Bone marrow (tissue), 2 donors: ENCODE results near the gene MTA1.

Experiments
- DNase-seq, 2 donors: peaks; one replicate each; lab custom pipeline; 2025; lab: John Stamatoyannopoulos, UW

Gene MTA1

DNA sequence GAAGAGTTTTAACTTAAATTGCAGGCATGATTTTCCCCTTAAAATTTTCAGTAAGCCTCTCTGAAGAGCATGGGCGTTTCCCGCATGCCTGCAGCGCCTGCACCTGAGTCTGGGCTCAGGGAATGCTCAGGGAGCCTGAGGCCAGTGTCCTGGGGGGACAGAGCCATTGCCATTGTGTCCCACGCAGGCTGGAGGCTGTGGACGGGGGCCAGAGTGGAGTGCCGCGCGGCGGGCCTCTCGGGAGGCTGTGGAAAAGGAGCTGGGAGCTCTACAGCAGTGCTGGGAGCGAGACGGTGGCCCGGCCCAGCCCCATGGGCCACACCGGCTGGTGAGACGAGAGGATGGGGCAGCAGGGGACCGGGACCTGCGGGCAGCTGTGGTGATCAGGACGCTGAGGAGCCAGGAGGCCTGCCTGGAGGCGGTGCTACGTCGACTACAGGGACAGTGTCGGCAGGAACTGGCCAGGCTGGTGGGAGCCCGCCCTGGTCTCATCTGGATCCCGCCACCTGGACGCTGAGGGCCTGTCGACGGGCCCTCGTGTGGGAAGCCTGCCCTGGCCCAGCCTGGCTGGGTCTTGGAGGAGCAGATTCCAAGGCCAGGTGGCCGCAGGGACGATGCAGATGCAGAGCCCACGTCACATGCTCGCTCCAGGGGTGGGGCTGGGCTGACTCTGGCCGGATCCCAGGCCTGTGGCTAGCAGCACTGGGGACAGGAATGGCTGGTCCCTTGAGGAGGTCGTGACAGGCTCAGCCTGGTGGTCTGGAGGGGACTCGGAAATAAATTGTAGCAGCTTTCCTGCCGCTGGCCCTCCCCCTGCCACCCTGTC, 79.0 kb downstream of the MTA1 start:
- no peak for DNase-seq

GRCh38 chr14:105499256-105500035, 79.8 kb downstream of the MTA1 start:
- no peak for DNase-seq

- DNase-seq = no peak
Measured at GRCh38 chr14:105500036-105500725, 80.6 kb downstream of the MTA1 start.

DNA sequence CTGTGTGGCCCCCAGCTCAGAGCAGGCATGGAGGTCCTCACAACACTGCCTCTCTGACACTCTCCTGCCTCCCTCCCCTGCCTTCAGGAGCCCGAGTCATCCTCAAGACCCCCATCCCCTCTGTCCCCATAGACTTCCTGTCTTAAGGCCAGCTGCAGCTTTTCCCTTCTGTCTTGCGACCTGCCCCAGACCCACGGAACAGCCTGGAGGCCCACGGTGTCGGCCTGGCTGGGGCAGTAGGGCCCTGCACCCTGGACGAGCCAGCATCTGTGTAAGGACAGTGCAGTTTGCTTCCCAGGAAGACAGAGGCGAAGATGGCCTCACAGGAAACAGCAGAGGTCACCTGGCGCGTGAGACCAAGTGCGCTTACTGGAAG, 81.1 kb downstream of the MTA1 start:
- DNase-seq = no peak

- DNase-seq = no peak
Measured at GRCh38 chr14:105501504-105502291, 82.1 kb downstream of the MTA1 start.

DNA sequence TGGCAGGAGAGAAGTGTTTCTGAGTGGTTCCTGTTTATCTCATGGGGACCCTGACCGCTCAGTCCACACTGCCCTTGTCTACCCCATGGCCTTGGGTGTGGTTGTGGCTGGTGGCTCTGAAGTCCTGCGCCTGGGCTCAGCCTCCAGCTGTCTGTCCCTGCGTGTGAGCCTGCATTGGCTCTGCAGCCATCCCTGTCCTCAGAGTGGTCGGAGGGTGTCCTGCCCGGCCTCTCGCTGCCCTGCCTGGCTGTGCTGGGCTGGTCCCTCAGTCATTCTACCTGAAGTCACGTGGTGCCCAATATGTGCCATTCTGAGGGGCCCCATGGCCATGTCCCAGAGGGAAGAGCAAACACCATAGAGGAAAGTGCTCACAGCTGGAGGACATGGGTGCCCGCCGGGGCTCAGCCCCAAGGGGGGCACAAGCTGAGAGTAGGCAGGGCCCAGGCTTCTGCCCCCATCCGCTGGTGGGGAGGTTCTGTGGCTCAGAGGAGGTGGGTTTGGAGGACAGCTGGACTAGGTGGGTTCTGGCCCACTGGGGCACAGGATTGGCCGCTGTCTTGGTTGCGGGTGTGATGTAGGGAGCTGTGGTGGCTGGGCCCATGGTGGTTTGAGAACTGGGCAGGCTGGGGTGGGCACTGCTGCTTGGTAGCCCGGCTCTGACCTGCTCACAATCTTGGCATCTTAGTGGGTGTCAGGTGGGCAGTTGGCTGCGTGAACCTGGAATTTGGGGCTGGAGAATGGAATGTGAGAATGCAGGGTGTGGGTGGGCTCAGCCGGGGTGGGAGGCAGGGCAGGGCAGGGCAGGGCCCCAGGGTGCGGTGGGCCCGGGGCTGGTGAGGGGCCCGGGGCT, 83.0 kb downstream of the MTA1 start:
- DNase-seq = no peak

DNA sequence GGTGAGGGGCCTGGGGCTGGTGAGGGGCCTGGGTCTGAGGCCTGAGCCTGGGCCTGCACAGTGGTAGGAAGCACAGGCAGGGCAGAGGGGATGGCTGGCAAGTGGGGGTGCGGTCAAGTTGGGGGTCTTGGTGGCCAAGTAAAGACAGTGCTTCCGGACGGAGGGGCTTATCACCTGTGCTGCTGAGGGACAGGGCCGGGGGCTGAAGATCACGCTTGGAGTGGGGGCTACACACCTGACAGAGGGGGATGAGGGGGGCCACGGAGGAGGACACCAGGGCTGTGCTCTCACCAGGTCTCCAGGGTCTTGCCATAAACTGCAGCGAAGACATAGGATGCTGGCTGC, 83.6 kb downstream of the MTA1 start:
- no peak for DNase-seq

DNA sequence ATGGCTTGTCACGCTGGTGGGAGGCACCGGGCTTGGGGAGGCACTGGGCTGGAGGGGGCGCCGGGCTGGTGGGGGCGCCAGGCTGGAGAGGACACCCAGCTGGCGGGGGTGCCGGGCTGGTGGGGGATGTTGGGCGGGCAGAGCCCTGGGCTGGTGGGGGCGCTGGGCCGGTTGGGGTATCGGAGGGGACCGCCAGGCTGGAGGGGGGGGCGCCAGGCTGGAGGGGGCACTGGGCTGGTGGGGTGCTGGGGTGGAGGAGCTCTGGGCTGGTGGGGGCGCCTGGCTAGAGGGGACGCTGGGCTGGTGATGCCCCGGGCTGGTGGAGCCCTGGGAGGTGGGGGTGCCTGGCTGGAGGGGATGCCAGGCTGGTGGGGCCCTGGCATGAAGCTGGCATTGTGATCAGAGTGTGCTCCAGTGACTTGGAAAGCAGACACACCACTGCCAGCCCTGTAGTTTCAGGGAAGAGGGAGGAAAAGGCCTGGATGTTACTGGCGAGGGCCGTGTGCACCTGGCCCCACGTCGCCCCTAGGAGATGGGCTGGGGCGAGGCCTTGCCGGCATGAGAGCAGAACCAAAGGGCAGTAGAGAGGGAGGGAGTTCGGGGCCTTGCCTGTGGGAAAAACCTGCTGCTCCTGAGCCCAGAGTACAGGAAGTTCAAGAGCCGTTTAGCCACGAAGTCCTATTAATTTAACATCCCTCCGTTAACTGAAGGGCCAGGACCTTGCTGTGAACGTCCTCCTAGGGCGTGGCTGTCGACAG, 84.5 kb downstream of the MTA1 start:
- no peak for DNase-seq

DNA sequence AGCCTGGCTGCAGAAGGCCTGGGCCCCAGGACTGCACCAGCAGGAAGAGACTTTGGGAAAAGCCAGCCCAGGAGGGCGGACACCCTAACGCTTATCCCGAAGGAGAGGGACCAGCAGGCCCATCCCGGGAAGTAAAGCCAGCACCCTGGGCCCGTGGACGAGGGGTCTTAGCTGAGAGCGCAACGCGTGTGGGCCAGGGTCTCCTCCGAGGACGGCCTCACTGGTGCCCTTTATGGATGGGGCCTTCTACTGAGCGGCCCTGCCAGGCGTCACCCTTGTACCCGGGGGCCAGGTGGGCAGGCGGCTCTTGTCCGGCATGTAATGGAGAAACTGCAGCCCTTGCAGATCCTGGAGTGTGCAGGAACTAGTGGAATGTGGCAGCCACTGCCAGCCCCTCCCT, 85.5 kb downstream of the MTA1 start:
- DNase-seq = no peak

DNA sequence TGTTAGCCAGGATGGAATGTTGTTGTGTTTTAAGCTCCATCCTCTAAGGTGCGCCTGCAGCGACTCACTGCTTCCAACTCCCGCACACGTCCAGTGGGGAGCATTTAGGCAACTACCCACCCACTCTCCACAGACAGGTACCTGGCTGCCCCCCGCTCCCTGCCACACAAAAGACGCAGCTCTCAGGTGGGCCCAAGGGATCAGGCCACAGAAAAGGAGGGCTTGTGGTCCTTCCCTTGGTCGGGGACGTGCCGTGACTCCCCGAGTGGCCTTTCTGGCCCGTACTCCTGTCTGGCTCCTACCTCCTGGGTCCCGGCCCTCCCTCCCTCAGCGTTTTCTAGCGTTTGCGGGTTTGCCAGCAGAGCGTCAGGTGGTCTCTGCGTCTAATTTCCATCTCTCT, 87.6 kb downstream of the MTA1 start:
- DNase-seq = no peak

- no peak for DNase-seq
Measured at GRCh38 chr14:105508069-105508468, 88.4 kb downstream of the MTA1 start.

GRCh38 chr14:105508601-105509000, 89.0 kb downstream of the MTA1 start:
- DNase-seq = no peak

DNA sequence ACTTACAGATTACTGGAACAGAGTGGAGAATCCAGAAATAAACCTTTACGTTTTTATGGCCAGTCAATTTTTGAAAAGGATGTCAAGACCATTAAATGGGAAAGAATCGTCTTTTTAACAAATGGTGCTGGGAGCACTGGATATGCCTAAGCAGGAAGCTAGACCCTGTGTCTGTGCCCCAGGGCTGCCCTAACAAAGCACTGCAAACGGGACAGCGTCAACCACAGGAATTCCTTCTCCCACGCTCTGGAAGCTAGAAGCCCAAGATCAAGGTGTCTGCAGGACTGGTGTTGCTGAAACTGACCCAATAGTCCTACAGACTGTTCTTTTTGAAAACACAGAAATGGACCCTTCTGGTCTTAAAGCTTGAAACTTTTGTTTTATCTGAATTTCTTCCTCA, 97.5 kb downstream of the MTA1 start:
- DNase-seq = no peak

GRCh38 chr14:105519946-105520698, 100.5 kb downstream of the MTA1 start:
- no peak for DNase-seq
